ENCODE measurements around the gene LTBP1. TPM values are rescaled to one million over a fixed set of nuclear protein-coding genes. Genes with fewer than 3 reads are reported as not detected.

Gene LTBP1
- total and polyA plus RNA-seq, 10 of the 15 experiments (the other 5 are each of a cell fraction or from before 2014, with no cell fraction given) = 0.01 to 0.28 (median 0.12) TPM; not detected in 2

DNA sequence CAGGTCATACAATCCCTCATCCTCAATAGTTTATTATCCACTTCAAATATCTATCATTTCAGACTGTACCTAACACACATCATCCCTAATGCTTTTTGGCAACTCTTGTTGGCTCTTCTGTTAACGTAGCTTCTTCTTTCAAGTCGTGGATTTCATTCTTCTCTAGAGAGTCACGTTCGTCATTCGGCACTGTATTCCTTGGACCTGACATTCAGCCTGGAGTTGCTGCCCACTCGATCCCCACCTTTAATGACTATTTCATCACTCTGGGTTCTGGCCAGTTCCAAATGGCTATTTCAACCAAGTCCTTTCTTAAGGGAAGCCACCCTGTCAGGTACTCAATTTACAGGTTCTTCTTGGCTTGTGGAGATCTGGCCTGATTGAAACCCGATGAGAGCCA is 337.5 kb downstream of the LTBP1 start:
- H4K20me1 ChIP-seq (ENCODE audit: control insufficient read depth, insufficient read depth) = no peaks in the 10 kb centered on the region
- H2AFZ ChIP-seq (ENCODE audit: control insufficient read depth, low read depth, low read length) = no peak overlapping the region
- no peak overlapping the region for H3K27ac ChIP-seq (ENCODE audit: control insufficient read depth, insufficient read depth)
- DNase-seq (ENCODE audit: low read depth, low spot score) = no peak
- ChIA-PET SMC1A (ENCODE audit: uncharacterized antibody, unreplicated experiment) (no interaction called here), POLR2A (no interaction called here), CTCF (interaction anchor here (0.8 kb wide), 1 partner anchor 299 kb away, joined by 4 read pairs; no protein-coding TSS in a partner anchor), RAD21 (ENCODE audit: unreplicated experiment) (no interaction called here)
- in situ Hi-C loops (cut with MboI) = no loop called here
- no peak for FAIRE-seq
- 48% methylated on average over 7 of the region's 7 CpGs for WGBS (ENCODE audit: insufficient coverage, insufficient replicate concordance, low lambda C conversion rate, missing lambda C conversion rate)
- H3K4me1 ChIP-seq (ENCODE audit: control insufficient read depth, insufficient read depth, low read length) = no peaks in the 10 kb centered on the region
- intact Hi-C loops (cut with micrococcal nuclease; ENCODE audit: unreplicated experiment) = no loop called here
- ATAC-seq = no peak
- no peaks in the 10 kb centered on the region for H3K9me3 ChIP-seq (replicated peaks; ENCODE audit: control insufficient read depth, insufficient read depth, low read length)
- H3K36me3 ChIP-seq (ENCODE audit: control insufficient read depth in 2 of 2, insufficient read depth in 2 of 2, low read length in 1 of 2) = no peaks in the 10 kb centered on the region
- no TSS peak for BruUV-seq (replicated peaks)
- peaks cover 0 to 4% of the 10 kb centered on the region in 2 experiments; a peak in 1 of 4 replicates for H3K27me3 ChIP-seq (replicated peaks in 1 of 2; ENCODE audit: control insufficient read depth in 2 of 2, insufficient read depth in 2 of 2, low read length in 1 of 2)
- no peak overlapping the region for H3K4me3 ChIP-seq
- no peaks in the 10 kb centered on the region for H3K79me2 ChIP-seq (ENCODE audit: control insufficient read depth, insufficient read depth, low read length)
- no peak overlapping the region for H3K9ac ChIP-seq (ENCODE audit: control insufficient read depth, insufficient read depth, low read length)
- H3K4me2 ChIP-seq (ENCODE audit: control insufficient read depth, insufficient read depth) = no peak overlapping the region
- no peak for TF ChIP-seq CREB1 (IDR thresholded peaks at IDR 0.05; ENCODE audit: low read depth)
- no peak for TF ChIP-seq MEF2A (IDR thresholded peaks at IDR 0.05; ENCODE audit: insufficient read depth, low read depth, low read length)
- TF ChIP-seq, protein P1, sequence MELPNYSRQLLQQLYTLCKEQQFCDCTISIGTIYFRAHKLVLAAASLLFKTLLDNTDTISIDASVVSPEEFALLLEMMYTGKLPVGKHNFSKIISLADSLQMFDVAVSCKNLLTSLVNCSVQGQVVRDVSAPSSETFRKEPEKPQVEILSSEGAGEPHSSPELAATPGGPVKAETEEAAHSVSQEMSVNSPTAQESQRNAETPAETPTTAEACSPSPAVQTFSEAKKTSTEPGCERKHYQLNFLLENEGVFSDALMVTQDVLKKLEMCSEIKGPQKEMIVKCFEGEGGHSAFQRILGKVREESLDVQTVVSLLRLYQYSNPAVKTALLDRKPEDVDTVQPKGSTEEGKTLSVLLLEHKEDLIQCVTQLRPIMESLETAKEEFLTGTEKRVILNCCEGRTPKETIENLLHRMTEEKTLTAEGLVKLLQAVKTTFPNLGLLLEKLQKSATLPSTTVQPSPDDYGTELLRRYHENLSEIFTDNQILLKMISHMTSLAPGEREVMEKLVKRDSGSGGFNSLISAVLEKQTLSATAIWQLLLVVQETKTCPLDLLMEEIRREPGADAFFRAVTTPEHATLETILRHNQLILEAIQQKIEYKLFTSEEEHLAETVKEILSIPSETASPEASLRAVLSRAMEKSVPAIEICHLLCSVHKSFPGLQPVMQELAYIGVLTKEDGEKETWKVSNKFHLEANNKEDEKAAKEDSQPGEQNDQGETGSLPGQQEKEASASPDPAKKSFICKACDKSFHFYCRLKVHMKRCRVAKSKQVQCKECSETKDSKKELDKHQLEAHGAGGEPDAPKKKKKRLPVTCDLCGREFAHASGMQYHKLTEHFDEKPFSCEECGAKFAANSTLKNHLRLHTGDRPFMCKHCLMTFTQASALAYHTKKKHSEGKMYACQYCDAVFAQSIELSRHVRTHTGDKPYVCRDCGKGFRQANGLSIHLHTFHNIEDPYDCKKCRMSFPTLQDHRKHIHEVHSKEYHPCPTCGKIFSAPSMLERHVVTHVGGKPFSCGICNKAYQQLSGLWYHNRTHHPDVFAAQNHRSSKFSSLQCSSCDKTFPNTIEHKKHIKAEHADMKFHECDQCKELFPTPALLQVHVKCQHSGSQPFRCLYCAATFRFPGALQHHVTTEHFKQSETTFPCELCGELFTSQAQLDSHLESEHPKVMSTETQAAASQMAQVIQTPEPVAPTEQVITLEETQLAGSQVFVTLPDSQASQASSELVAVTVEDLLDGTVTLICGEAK (IDR thresholded peaks at IDR 0.05; ENCODE audit: borderline replicate concordance) = no peak
- no peak for TF ChIP-seq KAT2A (conservative IDR thresholded peaks at IDR 0.05; ENCODE audit: control insufficient read depth, low read depth, low read length)
- no peak for TF ChIP-seq CHD2 (IDR thresholded peaks at IDR 0.05; ENCODE audit: borderline replicate concordance, low read depth, low read length)
- TF ChIP-seq CREM (IDR thresholded peaks at IDR 0.05; ENCODE audit: low read depth) = no peak
- no peak for TF ChIP-seq ZZZ3 (IDR thresholded peaks at IDR 0.05; ENCODE audit: control insufficient read depth, insufficient read length, low read depth)
- no peak for TF ChIP-seq GATAD2B (conservative IDR thresholded peaks at IDR 0.05; ENCODE audit: low read depth)
- TF ChIP-seq, protein P2, sequence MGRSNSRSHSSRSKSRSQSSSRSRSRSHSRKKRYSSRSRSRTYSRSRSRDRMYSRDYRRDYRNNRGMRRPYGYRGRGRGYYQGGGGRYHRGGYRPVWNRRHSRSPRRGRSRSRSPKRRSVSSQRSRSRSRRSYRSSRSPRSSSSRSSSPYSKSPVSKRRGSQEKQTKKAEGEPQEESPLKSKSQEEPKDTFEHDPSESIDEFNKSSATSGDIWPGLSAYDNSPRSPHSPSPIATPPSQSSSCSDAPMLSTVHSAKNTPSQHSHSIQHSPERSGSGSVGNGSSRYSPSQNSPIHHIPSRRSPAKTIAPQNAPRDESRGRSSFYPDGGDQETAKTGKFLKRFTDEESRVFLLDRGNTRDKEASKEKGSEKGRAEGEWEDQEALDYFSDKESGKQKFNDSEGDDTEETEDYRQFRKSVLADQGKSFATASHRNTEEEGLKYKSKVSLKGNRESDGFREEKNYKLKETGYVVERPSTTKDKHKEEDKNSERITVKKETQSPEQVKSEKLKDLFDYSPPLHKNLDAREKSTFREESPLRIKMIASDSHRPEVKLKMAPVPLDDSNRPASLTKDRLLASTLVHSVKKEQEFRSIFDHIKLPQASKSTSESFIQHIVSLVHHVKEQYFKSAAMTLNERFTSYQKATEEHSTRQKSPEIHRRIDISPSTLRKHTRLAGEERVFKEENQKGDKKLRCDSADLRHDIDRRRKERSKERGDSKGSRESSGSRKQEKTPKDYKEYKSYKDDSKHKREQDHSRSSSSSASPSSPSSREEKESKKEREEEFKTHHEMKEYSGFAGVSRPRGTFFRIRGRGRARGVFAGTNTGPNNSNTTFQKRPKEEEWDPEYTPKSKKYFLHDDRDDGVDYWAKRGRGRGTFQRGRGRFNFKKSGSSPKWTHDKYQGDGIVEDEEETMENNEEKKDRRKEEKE (IDR thresholded peaks at IDR 0.05) = no peak
- no peak for TF ChIP-seq TCF12 (IDR thresholded peaks at IDR 0.05; ENCODE audit: low read depth, low read length)
- TF ChIP-seq ZNF24 (IDR thresholded peaks at IDR 0.05) = no peak
- TF ChIP-seq, protein P3, sequence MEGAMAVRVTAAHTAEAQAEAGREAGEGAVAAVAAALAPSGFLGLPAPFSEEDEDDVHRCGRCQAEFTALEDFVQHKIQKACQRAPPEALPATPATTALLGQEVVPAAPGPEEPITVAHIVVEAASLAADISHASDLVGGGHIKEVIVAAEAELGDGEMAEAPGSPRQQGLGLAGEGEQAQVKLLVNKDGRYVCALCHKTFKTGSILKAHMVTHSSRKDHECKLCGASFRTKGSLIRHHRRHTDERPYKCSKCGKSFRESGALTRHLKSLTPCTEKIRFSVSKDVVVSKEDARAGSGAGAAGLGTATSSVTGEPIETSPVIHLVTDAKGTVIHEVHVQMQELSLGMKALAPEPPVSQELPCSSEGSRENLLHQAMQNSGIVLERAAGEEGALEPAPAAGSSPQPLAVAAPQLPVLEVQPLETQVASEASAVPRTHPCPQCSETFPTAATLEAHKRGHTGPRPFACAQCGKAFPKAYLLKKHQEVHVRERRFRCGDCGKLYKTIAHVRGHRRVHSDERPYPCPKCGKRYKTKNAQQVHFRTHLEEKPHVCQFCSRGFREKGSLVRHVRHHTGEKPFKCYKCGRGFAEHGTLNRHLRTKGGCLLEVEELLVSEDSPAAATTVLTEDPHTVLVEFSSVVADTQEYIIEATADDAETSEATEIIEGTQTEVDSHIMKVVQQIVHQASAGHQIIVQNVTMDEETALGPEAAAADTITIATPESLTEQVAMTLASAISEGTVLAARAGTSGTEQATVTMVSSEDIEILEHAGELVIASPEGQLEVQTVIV (IDR thresholded peaks at IDR 0.05; ENCODE audit: borderline replicate concordance, partially characterized antibody) = no peak
- no peak for TF ChIP-seq MYC (IDR thresholded peaks at IDR 0.05; ENCODE audit: insufficient read depth, insufficient read length, insufficient replicate concordance, low read length, severe bottlenecking)
- no peak for TF ChIP-seq HDAC2 (IDR thresholded peaks at IDR 0.05)
- no peak for TF ChIP-seq NRF1 (conservative IDR thresholded peaks at IDR 0.05; ENCODE audit: low read depth, low read length)
- TF ChIP-seq STAT3 (IDR thresholded peaks at IDR 0.05; ENCODE audit: low read depth, low read length) = no peak

All from GM12878 (cell line).